WTC11 (cell line): Measurements from ENCODE around the gene TMEM144.

Experiments
- SMAD3 ChIP-seq: sonication (generic); formaldehyde crosslinking; IDR thresholded peaks from 2 replicates; pipeline ENCODE4 v1.8.0; 2022; ENCODE audit warnings: missing genetic modification reagents, mild to moderate bottlenecking, borderline replicate concordance
- ZNF121 ChIP-seq: sonication (generic); formaldehyde crosslinking; IDR thresholded peaks from 2 replicates; pipeline ENCODE4 v1.8.0; 2023; ENCODE audit warnings: missing genetic modification reagents
- TF ChIP-seq, protein P1 (sequence below): sonication (generic); formaldehyde crosslinking; IDR thresholded peaks from 2 replicates; pipeline ENCODE4 v1.8.0; 2022; ENCODE audit warnings: mild to moderate bottlenecking, missing genetic modification reagents
- TF ChIP-seq, protein P2 (sequence below): fragments of 200-600 bp; IDR thresholded peaks from 2 replicates; pipeline ENCODE4 v1.8.0; 2022; ENCODE audit warnings: antibody characterized with exemption
- TF ChIP-seq, protein P3 (sequence below): sonication (generic); formaldehyde crosslinking; IDR thresholded peaks from 2 replicates; pipeline ENCODE4 v1.8.1; 2022; ENCODE audit warnings: missing genetic modification reagents, borderline replicate concordance
- TF ChIP-seq, protein P4 (sequence below): sonication (generic); formaldehyde crosslinking; IDR thresholded peaks from 2 replicates; pipeline ENCODE4 v1.8.1; 2023; ENCODE audit warnings: mild to moderate bottlenecking, missing genetic modification reagents, moderate library complexity

DNA sequence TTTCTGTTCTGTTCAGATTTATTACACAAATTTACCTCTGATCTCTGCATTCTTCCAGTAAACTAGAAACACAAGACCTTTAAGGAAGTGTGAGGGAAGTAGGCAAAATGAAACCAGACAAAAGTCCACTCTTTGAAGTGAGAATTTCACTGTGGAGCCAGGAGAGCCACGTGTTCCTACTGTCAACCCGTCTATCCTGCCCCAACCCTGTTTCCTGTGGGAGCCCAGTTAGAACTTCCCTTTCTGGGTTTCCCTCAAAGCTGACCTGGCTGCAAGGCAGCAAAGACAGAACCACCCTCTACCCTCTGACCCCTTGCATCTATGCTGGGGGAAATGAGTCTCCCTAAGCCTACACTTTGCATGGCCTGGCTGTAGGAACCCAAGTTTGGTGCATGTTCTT, 40.0 kb downstream of the TMEM144 start:
- TF ChIP-seq, protein P1, sequence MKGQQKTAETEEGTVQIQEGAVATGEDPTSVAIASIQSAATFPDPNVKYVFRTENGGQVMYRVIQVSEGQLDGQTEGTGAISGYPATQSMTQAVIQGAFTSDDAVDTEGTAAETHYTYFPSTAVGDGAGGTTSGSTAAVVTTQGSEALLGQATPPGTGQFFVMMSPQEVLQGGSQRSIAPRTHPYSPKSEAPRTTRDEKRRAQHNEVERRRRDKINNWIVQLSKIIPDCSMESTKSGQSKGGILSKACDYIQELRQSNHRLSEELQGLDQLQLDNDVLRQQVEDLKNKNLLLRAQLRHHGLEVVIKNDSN: no peak
- TF ChIP-seq, protein P2, sequence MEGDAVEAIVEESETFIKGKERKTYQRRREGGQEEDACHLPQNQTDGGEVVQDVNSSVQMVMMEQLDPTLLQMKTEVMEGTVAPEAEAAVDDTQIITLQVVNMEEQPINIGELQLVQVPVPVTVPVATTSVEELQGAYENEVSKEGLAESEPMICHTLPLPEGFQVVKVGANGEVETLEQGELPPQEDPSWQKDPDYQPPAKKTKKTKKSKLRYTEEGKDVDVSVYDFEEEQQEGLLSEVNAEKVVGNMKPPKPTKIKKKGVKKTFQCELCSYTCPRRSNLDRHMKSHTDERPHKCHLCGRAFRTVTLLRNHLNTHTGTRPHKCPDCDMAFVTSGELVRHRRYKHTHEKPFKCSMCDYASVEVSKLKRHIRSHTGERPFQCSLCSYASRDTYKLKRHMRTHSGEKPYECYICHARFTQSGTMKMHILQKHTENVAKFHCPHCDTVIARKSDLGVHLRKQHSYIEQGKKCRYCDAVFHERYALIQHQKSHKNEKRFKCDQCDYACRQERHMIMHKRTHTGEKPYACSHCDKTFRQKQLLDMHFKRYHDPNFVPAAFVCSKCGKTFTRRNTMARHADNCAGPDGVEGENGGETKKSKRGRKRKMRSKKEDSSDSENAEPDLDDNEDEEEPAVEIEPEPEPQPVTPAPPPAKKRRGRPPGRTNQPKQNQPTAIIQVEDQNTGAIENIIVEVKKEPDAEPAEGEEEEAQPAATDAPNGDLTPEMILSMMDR: no peak
- TF ChIP-seq, protein P3, sequence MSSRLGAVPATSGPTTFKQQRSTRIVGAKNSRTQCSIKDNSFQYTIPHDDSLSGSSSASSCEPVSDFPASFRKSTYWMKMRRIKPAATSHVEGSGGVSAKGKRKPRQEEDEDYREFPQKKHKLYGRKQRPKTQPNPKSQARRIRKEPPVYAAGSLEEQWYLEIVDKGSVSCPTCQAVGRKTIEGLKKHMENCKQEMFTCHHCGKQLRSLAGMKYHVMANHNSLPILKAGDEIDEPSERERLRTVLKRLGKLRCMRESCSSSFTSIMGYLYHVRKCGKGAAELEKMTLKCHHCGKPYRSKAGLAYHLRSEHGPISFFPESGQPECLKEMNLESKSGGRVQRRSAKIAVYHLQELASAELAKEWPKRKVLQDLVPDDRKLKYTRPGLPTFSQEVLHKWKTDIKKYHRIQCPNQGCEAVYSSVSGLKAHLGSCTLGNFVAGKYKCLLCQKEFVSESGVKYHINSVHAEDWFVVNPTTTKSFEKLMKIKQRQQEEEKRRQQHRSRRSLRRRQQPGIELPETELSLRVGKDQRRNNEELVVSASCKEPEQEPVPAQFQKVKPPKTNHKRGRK (CRISPR knock-in tag): no peak
- TF ChIP-seq SMAD3 (CRISPR knock-in tag): no peak
- TF ChIP-seq, protein P4, sequence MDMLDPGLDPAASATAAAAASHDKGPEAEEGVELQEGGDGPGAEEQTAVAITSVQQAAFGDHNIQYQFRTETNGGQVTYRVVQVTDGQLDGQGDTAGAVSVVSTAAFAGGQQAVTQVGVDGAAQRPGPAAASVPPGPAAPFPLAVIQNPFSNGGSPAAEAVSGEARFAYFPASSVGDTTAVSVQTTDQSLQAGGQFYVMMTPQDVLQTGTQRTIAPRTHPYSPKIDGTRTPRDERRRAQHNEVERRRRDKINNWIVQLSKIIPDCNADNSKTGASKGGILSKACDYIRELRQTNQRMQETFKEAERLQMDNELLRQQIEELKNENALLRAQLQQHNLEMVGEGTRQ (CRISPR knock-in tag): no peak
- no peak for TF ChIP-seq ZNF121 (CRISPR knock-in tag)
